ENCODE data around the gene RSRC1.

RSRC1 gene

DNA sequence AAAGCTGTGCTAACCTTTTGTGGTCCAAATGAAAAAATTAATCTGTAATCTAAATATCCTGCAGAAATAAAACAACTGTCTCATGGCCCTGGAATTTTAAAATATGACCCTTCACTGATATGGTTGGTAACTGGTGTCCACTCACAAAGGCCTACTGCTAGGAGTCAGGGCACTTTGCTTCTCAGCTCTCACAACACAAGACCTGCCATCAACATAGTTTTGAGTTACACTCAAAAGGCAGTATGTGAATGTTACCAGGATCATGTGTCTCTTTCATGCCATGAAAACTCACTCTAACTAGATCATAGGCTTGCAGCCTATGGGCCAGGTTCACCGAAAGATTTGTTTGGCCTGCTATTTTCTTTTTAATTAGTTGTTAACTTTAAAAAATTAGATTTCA is 451.1 kb downstream of the RSRC1 start:
- no peak for DNase-seq
- Histone ChIP-seq H3K4me3 (ENCODE audit: low read depth, low read length) (no peak overlapping the region), H3K27me3 (no peaks in the 10 kb centered on the region), H3K4me1 (no peaks in the 10 kb centered on the region), H3K36me3 (no peaks in the 10 kb centered on the region), H3K9me3 (peaks cover 5% of the 10 kb centered on the region; the same call in 1 of the 2 replicates)
- no peak for TF ChIP-seq CTCF (IDR thresholded peaks at IDR 0.05; ENCODE audit: low read depth, low read length)

DNA sequence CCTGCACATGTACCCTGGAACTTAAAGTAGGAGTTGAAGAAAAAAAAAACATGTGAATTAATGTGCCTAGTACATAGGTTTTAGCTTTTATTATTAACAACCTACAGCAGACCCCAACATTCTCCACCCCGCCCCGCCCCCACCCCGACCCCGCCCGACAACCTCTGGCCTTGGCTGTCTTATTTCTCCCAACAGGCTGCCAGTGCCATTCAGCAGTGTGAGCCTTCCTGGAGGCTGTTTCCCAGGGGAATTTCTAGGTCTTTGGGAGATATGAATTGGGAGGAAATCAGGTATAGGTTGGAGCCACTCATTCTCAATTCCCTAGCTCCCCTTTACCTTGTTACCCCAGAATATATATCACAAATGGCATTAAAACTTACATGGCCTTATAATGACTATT is 452.8 kb downstream of the RSRC1 start:
- H3K36me3 ChIP-seq: no peaks in the 10 kb centered on the region
- H3K27me3 ChIP-seq: no peaks in the 10 kb centered on the region
- no peaks in the 10 kb centered on the region for H3K4me1 ChIP-seq
- H3K4me3 ChIP-seq (ENCODE audit: low read depth, low read length): no peak overlapping the region
- no peak for TF ChIP-seq CTCF (IDR thresholded peaks at IDR 0.05; ENCODE audit: low read depth, low read length)
- DNase-seq: no peak
- peaks cover 5% of the 10 kb centered on the region; the same call in 1 of the 2 replicates for H3K9me3 ChIP-seq

DNA sequence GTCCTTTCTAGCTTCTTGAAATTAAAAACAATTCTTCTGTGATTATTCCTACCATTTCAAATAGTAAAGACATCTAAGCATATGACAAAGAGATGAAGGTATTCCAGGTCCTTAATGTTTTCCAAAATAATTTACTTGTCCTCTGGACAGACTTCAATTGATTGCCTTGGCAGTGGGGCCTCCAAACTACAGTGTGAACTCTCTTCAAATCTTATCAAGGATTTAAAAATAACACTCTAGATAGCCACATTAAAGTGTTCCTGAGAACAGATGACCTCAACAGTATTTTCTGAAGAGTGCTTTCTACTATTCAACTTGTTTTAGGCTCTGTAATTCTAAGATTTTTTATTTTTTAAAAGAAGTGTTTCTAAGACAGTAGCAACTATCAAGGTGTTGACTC is 453.2 kb downstream of the RSRC1 start:
- no peak for TF ChIP-seq CTCF (IDR thresholded peaks at IDR 0.05; ENCODE audit: low read depth, low read length)
- no peaks in the 10 kb centered on the region for H3K36me3 ChIP-seq
- no peak for DNase-seq
- H3K9me3 ChIP-seq: peaks cover 5% of the 10 kb centered on the region; the same call in 1 of the 2 replicates
- H3K4me3 ChIP-seq (ENCODE audit: low read depth, low read length): no peak overlapping the region
- no peaks in the 10 kb centered on the region for H3K4me1 ChIP-seq
- H3K27me3 ChIP-seq: no peaks in the 10 kb centered on the region

DNA sequence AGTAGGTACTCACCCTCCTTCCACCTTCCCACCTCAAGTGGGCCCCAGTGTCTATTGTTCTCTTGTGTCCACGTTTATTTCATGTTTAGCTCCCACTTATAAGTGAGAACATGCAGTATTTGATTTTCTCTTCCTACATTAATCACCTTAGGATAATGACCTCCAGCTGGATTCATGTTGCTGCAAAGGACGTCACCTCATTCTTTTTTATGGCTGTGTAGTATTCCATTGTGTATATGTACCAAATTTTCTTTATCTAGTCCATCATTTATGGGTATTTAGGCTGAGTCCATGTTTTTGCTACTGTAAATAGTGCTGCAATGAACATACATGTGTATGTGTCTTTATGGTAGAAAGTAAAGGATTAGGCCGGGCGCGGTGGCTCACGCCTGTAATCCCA is 455.2 kb downstream of the RSRC1 start:
- DNase-seq: no peak
- H3K4me1 ChIP-seq: no peaks in the 10 kb centered on the region
- no peaks in the 10 kb centered on the region for H3K36me3 ChIP-seq
- TF ChIP-seq CTCF (IDR thresholded peaks at IDR 0.05; ENCODE audit: low read depth, low read length): no peak
- no peak overlapping the region for H3K4me3 ChIP-seq (ENCODE audit: low read depth, low read length)
- H3K27me3 ChIP-seq: no peaks in the 10 kb centered on the region
- peaks cover 5% of the 10 kb centered on the region; the same call in 1 of the 2 replicates for H3K9me3 ChIP-seq

- no peak overlapping the region for H3K4me3 ChIP-seq (ENCODE audit: low read depth, low read length)
- no peaks in the 10 kb centered on the region for H3K36me3 ChIP-seq
- peaks cover 5% of the 10 kb centered on the region; the same call in 1 of the 2 replicates for H3K9me3 ChIP-seq
- no peak for DNase-seq
- no peak for TF ChIP-seq CTCF (IDR thresholded peaks at IDR 0.05; ENCODE audit: low read depth, low read length)
- no peaks in the 10 kb centered on the region for H3K27me3 ChIP-seq
- no peaks in the 10 kb centered on the region for H3K4me1 ChIP-seq
Measured at GRCh38 chr3:158568784-158569183, 458.9 kb downstream of the RSRC1 start.

DNA sequence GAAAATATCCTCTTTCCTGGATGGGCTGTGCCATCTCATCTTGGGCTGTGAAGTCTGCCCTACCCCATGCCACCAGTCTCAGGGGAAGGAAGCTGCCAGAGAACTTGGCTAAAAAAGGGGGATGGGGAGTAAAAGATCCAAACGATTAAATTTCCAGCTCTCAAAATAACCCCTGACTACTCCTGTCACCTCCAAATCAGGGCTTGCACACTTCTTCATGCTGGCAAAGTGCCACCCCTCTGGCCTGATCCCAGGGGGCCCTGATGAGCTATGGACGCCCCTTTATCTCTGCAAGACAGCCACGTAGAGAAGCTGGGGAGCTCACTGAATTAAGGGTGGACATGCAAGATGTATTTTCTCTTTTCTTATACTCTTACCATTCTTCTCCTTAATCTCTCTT is 459.9 kb downstream of the RSRC1 start:
- Histone ChIP-seq H3K27me3 (no peaks in the 10 kb centered on the region), H3K4me3 (ENCODE audit: low read depth, low read length) (no peak overlapping the region), H3K4me1 (no peaks in the 10 kb centered on the region), H3K36me3 (no peaks in the 10 kb centered on the region), H3K9me3 (peaks cover 4% of the 10 kb centered on the region; the same call in 1 of the 2 replicates)
- no peak for DNase-seq
- no peak for TF ChIP-seq CTCF (IDR thresholded peaks at IDR 0.05; ENCODE audit: low read depth, low read length)
